Omental fat pad (tissue), 4 donors: ENCODE measurements around the gene KIF9. TPM values are rescaled to one million over a fixed set of nuclear protein-coding genes. Genes with fewer than 3 reads are reported as not detected.
"Not testable (repeated sequence)": the region's sequence is repeated elsewhere in the genome, so short reads cannot be mapped to it uniquely, and the experiment has no call there.

Experiments
- ATAC-seq: fragments of 150-250 bp; one replicate; pipeline ENCODE4 v1.9.1; 2016; ENCODE audit warnings: mild to moderate bottlenecking, moderate library complexity; ENCODE audit not compliant: low FRiP score
- DNase-seq: peaks from one replicate; pipeline ENCODE4 v3.0.0-alpha.2; 2019; ENCODE audit warnings: low spot score
- CTCF ChIP-seq, 3 donors: fragments of 450-650 bp; IDR thresholded peaks; one replicate each; pipeline ENCODE4 v1.5.1; 2016 to 2017; ENCODE audit warnings: antibody characterized with exemption in 3 of 3, mild to moderate bottlenecking in 3 of 3, moderate library complexity in 2 of 3
- total RNA-seq, 4 donors: library from RNA; depleted of rRNA; stranded (reverse); fragments of >200 nt; gene quantifications; one replicate each; pipeline ENCODE4 v1.1.0, GENCODE V29; 2016

Gene KIF9
- total RNA-seq, 4 donors from 2014 or later = 2.8 to 16.1 (median 9.4) TPM

DNA sequence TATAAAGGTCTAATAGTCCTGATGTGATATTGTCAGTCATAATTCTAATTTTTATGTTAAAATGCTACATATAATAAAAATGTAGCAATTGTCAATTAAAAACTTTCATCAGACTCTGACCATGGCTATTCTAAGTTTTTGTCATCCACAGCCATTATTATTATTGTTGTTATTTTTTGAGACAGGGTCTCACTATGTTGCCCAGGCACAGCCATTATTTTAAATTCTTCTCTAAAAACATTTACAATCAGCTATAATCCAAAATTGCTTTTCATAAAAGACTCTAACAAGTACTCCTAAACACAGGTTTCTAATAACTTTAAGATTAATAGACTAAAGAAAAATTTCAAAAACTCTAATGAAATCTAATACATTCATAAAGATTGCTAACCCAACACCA lies 77.7 kb downstream of the KIF9 start:
- DNase-seq (no peak), ATAC-seq (no peak)
- TF ChIP-seq CTCF (IDR thresholded peaks at IDR 0.05) = no peak

DNA sequence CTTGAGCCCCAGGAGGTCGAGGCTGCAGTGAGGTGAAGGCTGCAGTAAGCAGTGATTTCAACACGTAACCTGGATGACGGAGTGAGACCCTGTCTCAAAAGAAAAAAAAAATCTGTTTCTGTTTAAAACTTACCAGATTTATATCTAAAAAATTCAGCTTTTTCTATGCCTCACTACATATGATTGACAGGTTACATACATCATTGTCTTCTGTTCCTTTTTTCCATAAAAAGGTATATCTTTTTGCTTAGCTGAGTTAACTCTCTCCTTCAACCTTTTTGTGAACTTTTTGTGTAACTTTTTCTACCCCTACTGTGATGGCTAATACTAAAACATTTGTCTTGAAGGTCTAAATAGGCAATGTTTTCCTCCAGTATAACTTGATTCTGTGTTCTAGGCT lies 80.1 kb downstream of the KIF9 start:
- no peak for TF ChIP-seq CTCF (IDR thresholded peaks at IDR 0.05)
- ATAC-seq = no peak
- no peak for DNase-seq

DNA sequence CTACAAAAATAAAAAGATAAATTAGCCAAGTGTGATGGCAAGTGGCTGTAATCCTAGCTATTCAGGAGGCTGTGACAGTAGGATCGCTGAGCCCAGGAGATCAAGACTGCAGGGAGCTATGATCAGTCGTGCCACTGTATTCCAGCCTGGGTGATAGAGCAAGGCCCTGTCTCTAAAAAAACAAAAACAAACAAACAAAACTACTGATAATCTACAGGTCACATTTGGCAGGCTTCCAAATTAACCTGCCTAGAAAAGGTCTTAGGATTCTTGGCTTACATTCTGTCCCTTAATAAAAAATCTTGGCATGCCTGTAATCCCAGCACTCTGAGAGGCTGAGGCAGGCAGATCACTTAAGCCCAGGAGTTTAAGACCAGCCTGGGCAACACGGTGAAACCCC lies 85.3 kb downstream of the KIF9 start:
- TF ChIP-seq CTCF (IDR thresholded peaks at IDR 0.05) = no peak
- no peak for ATAC-seq
- no peak for DNase-seq

DNA sequence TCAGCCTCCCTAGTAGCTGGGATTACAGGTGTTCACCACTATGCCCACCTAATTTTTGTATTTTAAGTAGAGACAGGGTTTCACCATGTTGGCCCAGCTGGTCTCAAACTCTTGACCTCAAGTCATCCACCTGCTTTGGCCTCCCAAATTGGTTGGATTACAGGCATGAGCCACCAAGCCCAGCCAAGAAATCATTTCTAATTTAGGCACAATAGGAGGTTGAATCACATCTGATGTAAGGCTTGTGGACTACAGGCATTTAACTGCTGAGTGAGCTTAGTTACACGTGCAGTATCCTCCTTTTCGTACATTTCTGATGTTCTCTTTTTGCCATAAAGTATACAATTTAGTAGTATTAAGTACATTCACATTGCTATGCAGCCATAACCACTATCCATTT lies 87.6 kb downstream of the KIF9 start:
- TF ChIP-seq CTCF (IDR thresholded peaks at IDR 0.05) = no peak

GRCh38 chr3:47193871-47194859 lies 88.4 kb downstream of the KIF9 start:
- ATAC-seq (no peak), DNase-seq (no peak)
- TF ChIP-seq CTCF (IDR thresholded peaks at IDR 0.05) = no peak

More for the DNA sequence above, 87.6 kb downstream of the KIF9 start:
- ATAC-seq = no peak
- no peak for DNase-seq

- DNase-seq = no peak
- no peak for TF ChIP-seq CTCF (IDR thresholded peaks at IDR 0.05)
- ATAC-seq = no peak
These were observed 96.3 kb downstream of the KIF9 start for GRCh38 chr3:47186285-47186684.

DNA sequence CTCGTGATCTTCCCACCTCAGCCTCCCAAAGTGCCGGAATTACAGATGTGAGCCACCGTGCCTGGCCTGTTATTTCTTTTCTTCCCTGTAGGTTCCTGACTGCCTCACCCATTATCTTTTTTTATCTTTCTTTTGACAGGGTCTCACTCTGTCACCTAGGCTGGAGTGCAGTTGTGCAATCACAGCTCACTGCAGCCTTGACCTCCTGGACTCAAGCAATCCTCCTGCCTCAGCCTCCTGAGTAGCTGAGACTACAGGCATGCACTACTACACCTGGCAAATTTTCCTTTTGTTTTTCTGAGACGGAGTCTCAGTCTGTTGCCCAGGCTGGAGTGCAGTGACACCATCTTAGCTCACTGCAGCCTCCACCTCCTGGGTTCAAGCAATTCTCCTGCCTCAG lies 100.9 kb downstream of the KIF9 start:
- not testable (repeated sequence) for ATAC-seq, DNase-seq

DNA sequence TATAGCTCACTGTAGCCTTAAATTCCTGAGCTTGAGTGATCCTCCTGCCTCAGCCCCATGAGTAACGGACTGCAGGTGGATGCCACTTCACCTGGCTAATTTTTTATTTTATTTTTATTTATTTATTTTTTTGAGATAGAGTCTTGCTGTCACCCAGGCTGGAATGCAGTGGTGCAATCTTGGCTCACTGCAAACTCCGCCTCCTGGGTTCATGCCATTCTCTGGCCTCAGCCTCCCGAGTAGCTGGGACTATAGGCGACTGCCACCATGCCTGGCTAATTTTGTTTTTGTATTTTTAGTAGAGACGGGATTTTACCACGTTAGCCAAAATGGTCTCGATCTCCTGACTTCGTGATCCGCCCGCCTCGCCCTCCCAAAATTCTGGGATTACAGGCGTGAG lies 102.6 kb downstream of the KIF9 start:
- not testable (repeated sequence) for ATAC-seq, DNase-seq
